Osteoblast (primary cell): Measurements from ENCODE around the gene FLT4. TPM values are rescaled to one million over a fixed set of nuclear protein-coding genes. Genes with fewer than 3 reads are reported as not detected.

ENCODE experiments used
- DNase-seq: peaks from one replicate; pipeline ENCODE4 v3.0.0; 2011; ENCODE audit warnings: low spot score, mixed read lengths; ENCODE audit not compliant: insufficient read length; ENCODE audit errors: missing footprints
- H2AFZ ChIP-seq: 2 replicates; pipeline ENCODE4 v1.6.0; 2011; ENCODE audit warnings: mild to moderate bottlenecking, low read length
- H3K27ac ChIP-seq: 2 replicates; pipeline ENCODE4 v1.5.1; 2011; ENCODE audit warnings: mild to moderate bottlenecking, low read depth, low read length, moderate library complexity
- H3K27me3 ChIP-seq: 2 replicates; pipeline ENCODE4 v1.6.0; 2012; ENCODE audit warnings: mild to moderate bottlenecking, control low read depth, inconsistent platforms, low read length, moderate library complexity; ENCODE audit not compliant: insufficient read depth
- H3K36me3 ChIP-seq: 2 replicates; pipeline ENCODE4 v1.5.1; 2011; ENCODE audit warnings: mild to moderate bottlenecking, low read length, control low read depth, moderate library complexity; ENCODE audit not compliant: insufficient read depth
- H3K4me1 ChIP-seq: 2 replicates; pipeline ENCODE4 v1.5.1; 2011; ENCODE audit warnings: mild to moderate bottlenecking, low read length, control low read depth, moderate library complexity; ENCODE audit not compliant: insufficient read depth
- H3K4me2 ChIP-seq: 2 replicates; pipeline ENCODE4 v1.6.0; 2011; ENCODE audit warnings: mild to moderate bottlenecking, low read length; ENCODE audit not compliant: insufficient read depth
- H3K4me3 ChIP-seq: fragments of 200-600 bp; sonication (generic); 3 replicates; pipeline ENCODE4 v1.5.1; 2012; ENCODE audit warnings: mild to moderate bottlenecking, low read length, inconsistent platforms; ENCODE audit not compliant: insufficient read depth
- H3K79me2 ChIP-seq: 2 replicates; pipeline ENCODE4 v1.6.0; 2012; ENCODE audit warnings: mild to moderate bottlenecking, low read length, control low read depth, inconsistent platforms; ENCODE audit not compliant: insufficient read depth
- H3K9me3 ChIP-seq: 2 replicates; pipeline ENCODE4 v1.5.1; 2011; ENCODE audit warnings: low read depth, low read length, control low read depth
- H4K20me1 ChIP-seq: 2 replicates; pipeline ENCODE4 v1.6.0; 2012; ENCODE audit warnings: mild to moderate bottlenecking, low read length, control low read depth; ENCODE audit not compliant: insufficient read depth
- CTCF ChIP-seq: IDR thresholded peaks from 2 replicates; pipeline ENCODE4 v1.5.1; 2011; ENCODE audit warnings: mild to moderate bottlenecking, low read depth, low read length, moderate library complexity; ENCODE audit errors: extremely low read depth
- total RNA-seq: library from RNA; depleted of rRNA; stranded (reverse); fragments of >200 nt; gene quantifications from 2 replicates; pipeline ENCODE4 v1.2.3, GENCODE V29; 2012

Gene FLT4
- total RNA-seq, 1 donor, result not detected

- Histone ChIP-seq H3K4me3 (no peak overlapping the region), H3K9me3 (no peaks in the 10 kb centered on the region), H3K27ac (no peak overlapping the region), H3K4me2 (no peak overlapping the region), H2AFZ (no peak overlapping the region), H3K79me2 (no peaks in the 10 kb centered on the region), H3K36me3 (no peaks in the 10 kb centered on the region), H3K27me3 (no peaks in the 10 kb centered on the region), H3K4me1 (no peaks in the 10 kb centered on the region), H4K20me1 (no peaks in the 10 kb centered on the region)
- no peak for DNase-seq
- no peak for TF ChIP-seq CTCF
Observed at GRCh38 chr5:180621311-180621710, 28.1 kb downstream of the FLT4 start.

GRCh38 chr5:180620014-180620413, 29.4 kb downstream of the FLT4 start:
- no peak for DNase-seq
- no peaks in the 10 kb centered on the region for H4K20me1 ChIP-seq
- no peak overlapping the region for H3K27ac ChIP-seq
- H3K4me3 ChIP-seq, result no peak overlapping the region
- H3K36me3 ChIP-seq, result no peaks in the 10 kb centered on the region
- H3K27me3 ChIP-seq, result no peaks in the 10 kb centered on the region
- no peak overlapping the region for H2AFZ ChIP-seq
- no peaks in the 10 kb centered on the region for H3K79me2 ChIP-seq
- no peaks in the 10 kb centered on the region for H3K9me3 ChIP-seq
- TF ChIP-seq CTCF, result no peak
- no peaks in the 10 kb centered on the region for H3K4me1 ChIP-seq
- no peak overlapping the region for H3K4me2 ChIP-seq

GRCh38 chr5:180619563-180619915, 29.9 kb downstream of the FLT4 start:
- H3K79me2 ChIP-seq, result no peaks in the 10 kb centered on the region
- no peaks in the 10 kb centered on the region for H4K20me1 ChIP-seq
- DNase-seq, result no peak
- H3K36me3 ChIP-seq, result no peaks in the 10 kb centered on the region
- no peak overlapping the region for H3K4me3 ChIP-seq
- no peak overlapping the region for H3K4me2 ChIP-seq
- no peak overlapping the region for H3K27ac ChIP-seq
- no peak overlapping the region for H2AFZ ChIP-seq
- TF ChIP-seq CTCF, result no peak
- no peaks in the 10 kb centered on the region for H3K9me3 ChIP-seq
- no peaks in the 10 kb centered on the region for H3K27me3 ChIP-seq
- H3K4me1 ChIP-seq, result no peaks in the 10 kb centered on the region

- no peaks in the 10 kb centered on the region for H3K27me3 ChIP-seq
- TF ChIP-seq CTCF, result peak; percentile 23
- no peaks in the 10 kb centered on the region for H3K9me3 ChIP-seq
- no peaks in the 10 kb centered on the region for H3K79me2 ChIP-seq
- peak; percentile 99 for DNase-seq
- no peak overlapping the region for H3K27ac ChIP-seq
- no peak overlapping the region for H2AFZ ChIP-seq
- no peaks in the 10 kb centered on the region for H3K4me1 ChIP-seq
- H3K4me3 ChIP-seq, result peak overlapping the region; percentile 49
- H3K4me2 ChIP-seq, result peak overlapping the region; percentile 69
- no peaks in the 10 kb centered on the region for H4K20me1 ChIP-seq
- no peaks in the 10 kb centered on the region for H3K36me3 ChIP-seq
Observed at GRCh38 chr5:180618829-180619562, 30.4 kb downstream of the FLT4 start.
